ENCODE results near the gene GADL1. TPM values are rescaled to one million over a fixed set of nuclear protein-coding genes. Genes with fewer than 3 reads are reported as not detected.

GADL1 gene
- total and polyA plus RNA-seq, 9 donors, result 0.01 to 13.3 (median 0.23) TPM; not detected in 3

- intact Hi-C loops (cut with DNase I), result no loop called here
- no peaks in the 10 kb centered on the region for H3K27me3 ChIP-seq
- H3K27ac ChIP-seq, result no peak overlapping the region
- H3K36me3 ChIP-seq, result no peaks in the 10 kb centered on the region
- no peaks in the 10 kb centered on the region for H3K9me3 ChIP-seq
- no peak overlapping the region for H3K4me3 ChIP-seq
- TF ChIP-seq, protein P1, sequence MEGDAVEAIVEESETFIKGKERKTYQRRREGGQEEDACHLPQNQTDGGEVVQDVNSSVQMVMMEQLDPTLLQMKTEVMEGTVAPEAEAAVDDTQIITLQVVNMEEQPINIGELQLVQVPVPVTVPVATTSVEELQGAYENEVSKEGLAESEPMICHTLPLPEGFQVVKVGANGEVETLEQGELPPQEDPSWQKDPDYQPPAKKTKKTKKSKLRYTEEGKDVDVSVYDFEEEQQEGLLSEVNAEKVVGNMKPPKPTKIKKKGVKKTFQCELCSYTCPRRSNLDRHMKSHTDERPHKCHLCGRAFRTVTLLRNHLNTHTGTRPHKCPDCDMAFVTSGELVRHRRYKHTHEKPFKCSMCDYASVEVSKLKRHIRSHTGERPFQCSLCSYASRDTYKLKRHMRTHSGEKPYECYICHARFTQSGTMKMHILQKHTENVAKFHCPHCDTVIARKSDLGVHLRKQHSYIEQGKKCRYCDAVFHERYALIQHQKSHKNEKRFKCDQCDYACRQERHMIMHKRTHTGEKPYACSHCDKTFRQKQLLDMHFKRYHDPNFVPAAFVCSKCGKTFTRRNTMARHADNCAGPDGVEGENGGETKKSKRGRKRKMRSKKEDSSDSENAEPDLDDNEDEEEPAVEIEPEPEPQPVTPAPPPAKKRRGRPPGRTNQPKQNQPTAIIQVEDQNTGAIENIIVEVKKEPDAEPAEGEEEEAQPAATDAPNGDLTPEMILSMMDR (IDR thresholded peaks at IDR 0.05), result no peak
- no peak for TF ChIP-seq EP300 (IDR thresholded peaks at IDR 0.05)
- TF ChIP-seq POLR2A (IDR thresholded peaks at IDR 0.05), result no peak
- 74 to 85% (median 75%) methylated on average over 2 of the region's 2 CpGs for WGBS, 3 donors
- DNase-seq, result no peak
- no peaks in the 10 kb centered on the region for H3K4me1 ChIP-seq (ENCODE audit: insufficient read depth)
These were observed 160.8 kb downstream of the GADL1 start for GRCh38 chr3:30733696-30734095.

GRCh38 chr3:30733209-30733608, 161.3 kb downstream of the GADL1 start:
- H3K4me3 ChIP-seq, result no peak overlapping the region
- H3K36me3 ChIP-seq, result no peaks in the 10 kb centered on the region
- TF ChIP-seq, protein P1 (IDR thresholded peaks at IDR 0.05), result no peak
- TF ChIP-seq POLR2A (IDR thresholded peaks at IDR 0.05) (no peak), EP300 (IDR thresholded peaks at IDR 0.05) (no peak)
- intact Hi-C loops (cut with DNase I), result no loop called here
- no peaks in the 10 kb centered on the region for H3K4me1 ChIP-seq (ENCODE audit: insufficient read depth)
- no peaks in the 10 kb centered on the region for H3K27me3 ChIP-seq
- 29 to 50% (median 36%) methylated on average over 1 of the region's 1 CpG for WGBS, 3 donors
- no peaks in the 10 kb centered on the region for H3K9me3 ChIP-seq
- no peak for DNase-seq
- no peak overlapping the region for H3K27ac ChIP-seq

- Histone ChIP-seq H3K4me1 (ENCODE audit: insufficient read depth) (no peaks in the 10 kb centered on the region), H3K27me3 (no peaks in the 10 kb centered on the region), H3K4me3 (no peak overlapping the region), H3K27ac (no peak overlapping the region), H3K36me3 (no peaks in the 10 kb centered on the region), H3K9me3 (no peaks in the 10 kb centered on the region)
- no peak for DNase-seq
- TF ChIP-seq, protein P1 (IDR thresholded peaks at IDR 0.05), result no peak
- no peak for TF ChIP-seq EP300 (IDR thresholded peaks at IDR 0.05)
- no peak for TF ChIP-seq POLR2A (IDR thresholded peaks at IDR 0.05)
- intact Hi-C loops (cut with DNase I), result no loop called here
- 94 to 95% (median 95%) methylated on average over 3 of the region's 3 CpGs for WGBS, 3 donors
These were observed 163.5 kb downstream of the GADL1 start for GRCh38 chr3:30730967-30731366.

GRCh38 chr3:30729936-30730335, 164.5 kb downstream of the GADL1 start:
- intact Hi-C loops (cut with DNase I), result no loop called here

More at GRCh38 chr3:30729936-30730335, 164.5 kb downstream of the GADL1 start:
- Histone ChIP-seq H3K27me3 (no peaks in the 10 kb centered on the region), H3K4me3 (no peak overlapping the region), H3K9me3 (no peaks in the 10 kb centered on the region), H3K4me1 (ENCODE audit: insufficient read depth) (no peaks in the 10 kb centered on the region), H3K27ac (no peak overlapping the region), H3K36me3 (no peaks in the 10 kb centered on the region)
- no peak for DNase-seq
- TF ChIP-seq EP300 (IDR thresholded peaks at IDR 0.05) (no peak), POLR2A (IDR thresholded peaks at IDR 0.05) (no peak)
- TF ChIP-seq, protein P1 (IDR thresholded peaks at IDR 0.05), result no peak
